ENCODE measurements around the gene ABCC8. TPM values are rescaled to one million over a fixed set of nuclear protein-coding genes. Genes with fewer than 3 reads are reported as not detected.

ABCC8 gene
- polyA plus RNA-seq, 1 experiment: not detected

DNA sequence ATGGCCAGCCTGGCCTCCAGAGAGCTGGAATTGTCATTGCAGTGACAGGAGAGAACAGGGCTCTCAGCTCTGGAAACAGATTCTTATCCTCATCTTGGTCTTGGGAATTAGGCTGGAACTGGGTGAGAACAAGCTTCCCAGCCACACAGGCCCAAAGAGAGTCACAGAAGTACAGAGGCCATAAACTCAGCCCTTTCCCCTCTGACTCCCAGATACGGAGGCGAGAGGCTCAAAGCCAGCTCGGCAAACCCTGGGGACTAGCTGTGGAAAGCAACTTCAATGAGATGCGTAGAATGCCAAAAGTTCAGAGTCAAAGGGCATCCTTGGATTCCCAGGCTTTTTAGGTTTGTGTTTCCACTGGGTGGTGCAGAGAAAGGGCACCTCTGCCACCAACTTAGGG is 14.3 kb upstream of the ABCC8 start:
- CTCF ChIA-PET: interaction anchor here (1.6 kb wide), 1 partner anchor 106 kb away, joined by 3 read pairs; no protein-coding TSS in a partner anchor
- H3K27me3 ChIP-seq (ENCODE audit: control insufficient read depth, insufficient read depth, low read length): no peaks in the 10 kb centered on the region
- DNase-seq (ENCODE audit: low read depth, low spot score): no peak
- H3K9me3 ChIP-seq (ENCODE audit: control insufficient read depth, insufficient read depth, low read length): no peaks in the 10 kb centered on the region
- no peak overlapping the region for H3K4me3 ChIP-seq (ENCODE audit: low read depth, low read length)
- POLR2A ChIA-PET: no interaction called here
- TF ChIP-seq, protein P1, sequence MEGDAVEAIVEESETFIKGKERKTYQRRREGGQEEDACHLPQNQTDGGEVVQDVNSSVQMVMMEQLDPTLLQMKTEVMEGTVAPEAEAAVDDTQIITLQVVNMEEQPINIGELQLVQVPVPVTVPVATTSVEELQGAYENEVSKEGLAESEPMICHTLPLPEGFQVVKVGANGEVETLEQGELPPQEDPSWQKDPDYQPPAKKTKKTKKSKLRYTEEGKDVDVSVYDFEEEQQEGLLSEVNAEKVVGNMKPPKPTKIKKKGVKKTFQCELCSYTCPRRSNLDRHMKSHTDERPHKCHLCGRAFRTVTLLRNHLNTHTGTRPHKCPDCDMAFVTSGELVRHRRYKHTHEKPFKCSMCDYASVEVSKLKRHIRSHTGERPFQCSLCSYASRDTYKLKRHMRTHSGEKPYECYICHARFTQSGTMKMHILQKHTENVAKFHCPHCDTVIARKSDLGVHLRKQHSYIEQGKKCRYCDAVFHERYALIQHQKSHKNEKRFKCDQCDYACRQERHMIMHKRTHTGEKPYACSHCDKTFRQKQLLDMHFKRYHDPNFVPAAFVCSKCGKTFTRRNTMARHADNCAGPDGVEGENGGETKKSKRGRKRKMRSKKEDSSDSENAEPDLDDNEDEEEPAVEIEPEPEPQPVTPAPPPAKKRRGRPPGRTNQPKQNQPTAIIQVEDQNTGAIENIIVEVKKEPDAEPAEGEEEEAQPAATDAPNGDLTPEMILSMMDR (IDR thresholded peaks at IDR 0.05; ENCODE audit: low read depth, low read length): no peak
- H3K27ac ChIP-seq (ENCODE audit: low read depth, low read length): no peak overlapping the region

DNA sequence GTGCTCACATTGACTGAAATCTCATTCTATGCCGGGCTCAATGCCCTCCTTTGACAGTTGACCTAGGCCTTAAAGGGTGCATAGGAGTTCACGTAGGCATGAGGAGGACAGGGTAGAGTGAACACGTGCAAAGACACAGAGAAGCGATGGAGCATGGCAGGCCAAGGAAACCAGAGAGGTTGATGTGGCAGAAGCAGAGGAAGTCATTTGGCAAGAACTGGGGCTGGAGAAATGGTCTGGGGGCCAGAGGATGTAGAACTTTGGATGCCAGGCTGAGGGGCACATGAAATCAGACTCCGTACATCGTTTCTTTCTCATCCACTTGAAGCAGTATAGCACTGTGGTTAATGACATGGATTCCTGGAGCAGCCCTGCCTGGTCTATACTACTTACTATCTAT is 13.6 kb upstream of the ABCC8 start:
- Histone ChIP-seq H3K27me3 (ENCODE audit: control insufficient read depth, insufficient read depth, low read length) (no peaks in the 10 kb centered on the region), H3K4me3 (ENCODE audit: low read depth, low read length) (no peak overlapping the region), H3K27ac (ENCODE audit: low read depth, low read length) (no peak overlapping the region), H3K9me3 (ENCODE audit: control insufficient read depth, insufficient read depth, low read length) (no peaks in the 10 kb centered on the region)
- TF ChIP-seq, protein P1 (IDR thresholded peaks at IDR 0.05; ENCODE audit: low read depth, low read length): no peak
- no peak for DNase-seq (ENCODE audit: low read depth, low spot score)
- POLR2A ChIA-PET: no interaction called here
- CTCF ChIA-PET: no interaction called here

DNA sequence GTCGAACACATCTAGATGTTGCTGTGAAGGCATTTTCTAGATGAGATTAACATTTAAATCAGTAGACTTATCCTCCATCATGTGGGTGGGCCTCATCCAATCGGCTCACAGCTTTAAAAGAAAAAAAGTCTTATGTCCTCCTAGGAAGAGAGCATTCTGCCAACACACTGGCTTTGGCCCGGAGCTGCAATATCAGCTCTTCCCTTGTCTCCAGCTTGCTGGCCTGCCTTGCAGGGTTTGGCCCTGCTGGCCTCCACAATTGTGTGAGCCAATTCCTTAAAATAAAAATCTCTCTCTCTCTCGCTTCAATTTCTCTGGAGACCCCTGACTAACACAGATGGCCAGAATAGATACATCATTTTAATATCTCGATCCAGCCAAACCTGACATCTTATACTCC is 13.1 kb upstream of the ABCC8 start:
- ChIA-PET POLR2A (no interaction called here), CTCF (no interaction called here)
- DNase-seq (ENCODE audit: low read depth, low spot score): no peak

DNA sequence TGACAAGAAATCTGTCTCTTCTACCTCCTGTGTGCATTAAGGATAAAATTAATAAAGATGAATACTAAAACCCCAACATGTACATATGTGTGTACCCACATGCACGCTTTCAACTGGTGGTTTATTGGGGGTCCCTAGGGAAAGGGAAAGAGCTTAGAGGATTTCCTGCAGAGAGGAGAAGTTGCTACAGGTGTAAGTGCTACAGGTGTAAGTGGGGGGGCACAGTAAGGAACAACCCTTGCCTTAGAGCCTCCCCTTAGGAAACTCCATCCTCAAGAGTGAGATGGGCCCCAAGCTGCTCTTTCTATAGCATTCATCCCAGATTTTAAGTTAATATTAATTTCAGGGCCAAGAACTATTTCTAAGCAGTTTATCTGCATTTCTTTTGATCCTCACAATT is 11.9 kb upstream of the ABCC8 start:
- no peaks in the 10 kb centered on the region for H3K27me3 ChIP-seq (ENCODE audit: control insufficient read depth, insufficient read depth, low read length)
- no peak for DNase-seq (ENCODE audit: low read depth, low spot score)
- ChIA-PET POLR2A (no interaction called here), CTCF (interaction anchor here (0.6 kb wide), 1 partner anchor 216 kb away, joined by 6 read pairs; no protein-coding TSS in a partner anchor)
- H3K4me3 ChIP-seq (ENCODE audit: low read depth, low read length): no peak overlapping the region
- TF ChIP-seq, protein P1 (IDR thresholded peaks at IDR 0.05; ENCODE audit: low read depth, low read length): no peak
- no peak overlapping the region for H3K27ac ChIP-seq (ENCODE audit: low read depth, low read length)
- H3K9me3 ChIP-seq (ENCODE audit: control insufficient read depth, insufficient read depth, low read length): no peaks in the 10 kb centered on the region

More for the DNA sequence above, 13.1 kb upstream of the ABCC8 start:
- Histone ChIP-seq H3K4me3 (ENCODE audit: low read depth, low read length) (no peak overlapping the region), H3K27ac (ENCODE audit: low read depth, low read length) (no peak overlapping the region), H3K27me3 (ENCODE audit: control insufficient read depth, insufficient read depth, low read length) (no peaks in the 10 kb centered on the region), H3K9me3 (ENCODE audit: control insufficient read depth, insufficient read depth, low read length) (no peaks in the 10 kb centered on the region)
- TF ChIP-seq, protein P1 (IDR thresholded peaks at IDR 0.05; ENCODE audit: low read depth, low read length): no peak

DNA sequence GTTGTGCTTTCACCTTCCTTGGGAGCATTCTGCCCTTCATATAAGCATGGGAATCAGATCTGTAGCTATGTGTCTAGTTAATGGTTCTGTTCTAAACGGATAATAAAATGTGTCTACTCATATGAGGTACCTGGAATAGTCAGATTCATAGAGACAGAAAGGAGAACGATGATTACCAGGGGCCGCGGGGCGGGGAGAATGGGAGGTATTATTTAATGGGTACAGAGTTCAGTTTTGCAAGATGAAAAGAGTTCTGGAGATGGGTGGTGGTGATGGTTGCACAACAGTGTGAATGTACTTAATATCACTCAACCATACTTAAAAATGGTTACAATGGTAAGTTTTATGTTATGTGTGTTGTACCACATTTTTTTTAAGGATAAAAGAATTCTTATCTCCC is 10.0 kb upstream of the ABCC8 start:
- Histone ChIP-seq H3K27me3 (ENCODE audit: control insufficient read depth, insufficient read depth, low read length) (peaks cover 2% of the 10 kb centered on the region), H3K27ac (ENCODE audit: low read depth, low read length) (no peak overlapping the region), H3K9me3 (ENCODE audit: control insufficient read depth, insufficient read depth, low read length) (no peaks in the 10 kb centered on the region), H3K4me3 (ENCODE audit: low read depth, low read length) (no peak overlapping the region)
- ChIA-PET POLR2A (no interaction called here), CTCF (no interaction called here)
- TF ChIP-seq, protein P1 (IDR thresholded peaks at IDR 0.05; ENCODE audit: low read depth, low read length): no peak
- DNase-seq (ENCODE audit: low read depth, low spot score): no peak

Data from AG04450 (cell line).